H1 (cell line): Measurements from ENCODE around the gene CXADR.

Experiments used
- CTCF ChIP-seq, 3 experiments: IDR thresholded peaks; 1 replicate in 2 of 3; 2 replicates in 1 of 3; pipeline versions ENCODE4 v1.5.1 to v1.6.1; 2011; ENCODE audit warnings: low read length in 3 of 3, mild to moderate bottlenecking in 3 of 3, inconsistent platforms in 2 of 3, low read depth in 1 of 3, moderate library complexity in 1 of 3; ENCODE audit not compliant: insufficient read depth in 1 of 3; ENCODE audit errors: control extremely low read depth in 1 of 3
- EZH2 ChIP-seq: fragments of 200-600 bp; sonication (generic); IDR thresholded peaks from 2 replicates; pipeline ENCODE4 v1.7.1; 2012; ENCODE audit warnings: low read depth, mild to moderate bottlenecking, moderate library complexity, low read length, inconsistent platforms; ENCODE audit not compliant: severe bottlenecking
- HDAC6 ChIP-seq: IDR thresholded peaks from one replicate; pipeline ENCODE4 v1.7.1; 2012; ENCODE audit warnings: low read depth, mild to moderate bottlenecking, inconsistent platforms, low read length, moderate library complexity
- JUN ChIP-seq: IDR thresholded peaks from 2 replicates; pipeline ENCODE4 v1.6.1; 2011; ENCODE audit warnings: low read depth, mild to moderate bottlenecking, improper control_type of control experiment, low read length
- NANOG ChIP-seq: IDR thresholded peaks from 2 replicates; pipeline ENCODE4 v1.6.1; 2011; ENCODE audit warnings: low read length, low read depth, mild to moderate bottlenecking, inconsistent platforms; ENCODE audit not compliant: insufficient read depth, poor library complexity, severe bottlenecking
- POLR2AphosphoS5 ChIP-seq: IDR thresholded peaks from 2 replicates; pipeline ENCODE4 v1.6.1; 2011; ENCODE audit warnings: low read depth, low read length
- SP2 ChIP-seq: IDR thresholded peaks from 2 replicates; pipeline ENCODE4 v1.6.1; 2012; ENCODE audit warnings: mild to moderate bottlenecking, low read length, inconsistent platforms
- YY1 ChIP-seq: IDR thresholded peaks from 2 replicates; pipeline ENCODE4 v1.6.1; 2011; ENCODE audit warnings: low read depth, mild to moderate bottlenecking, low read length

GRCh38 chr21:17467829-17468228 is 45.0 kb upstream of the CXADR start:
- TF ChIP-seq POLR2AphosphoS5 (no peak), YY1 (no peak), EZH2 (no peak), JUN (no peak), CTCF (IDR thresholded peaks at IDR 0.05; ENCODE audit: control extremely low read depth in 1 of 3, insufficient read depth in 1 of 3, low read depth in 1 of 3, low read length in 3 of 3) (no peak), HDAC6 (no peak), SP2 (no peak), NANOG (no peak)
